IPS-NIHi7 (cell line): Measurements from ENCODE around the gene GLIS1.

Experiments used
- DNase-seq: peaks from one replicate; pipeline ENCODE4 v3.0.0; 2012; ENCODE audit warnings: mixed read lengths; ENCODE audit errors: extremely low spot score

GLIS1 gene

DNA sequence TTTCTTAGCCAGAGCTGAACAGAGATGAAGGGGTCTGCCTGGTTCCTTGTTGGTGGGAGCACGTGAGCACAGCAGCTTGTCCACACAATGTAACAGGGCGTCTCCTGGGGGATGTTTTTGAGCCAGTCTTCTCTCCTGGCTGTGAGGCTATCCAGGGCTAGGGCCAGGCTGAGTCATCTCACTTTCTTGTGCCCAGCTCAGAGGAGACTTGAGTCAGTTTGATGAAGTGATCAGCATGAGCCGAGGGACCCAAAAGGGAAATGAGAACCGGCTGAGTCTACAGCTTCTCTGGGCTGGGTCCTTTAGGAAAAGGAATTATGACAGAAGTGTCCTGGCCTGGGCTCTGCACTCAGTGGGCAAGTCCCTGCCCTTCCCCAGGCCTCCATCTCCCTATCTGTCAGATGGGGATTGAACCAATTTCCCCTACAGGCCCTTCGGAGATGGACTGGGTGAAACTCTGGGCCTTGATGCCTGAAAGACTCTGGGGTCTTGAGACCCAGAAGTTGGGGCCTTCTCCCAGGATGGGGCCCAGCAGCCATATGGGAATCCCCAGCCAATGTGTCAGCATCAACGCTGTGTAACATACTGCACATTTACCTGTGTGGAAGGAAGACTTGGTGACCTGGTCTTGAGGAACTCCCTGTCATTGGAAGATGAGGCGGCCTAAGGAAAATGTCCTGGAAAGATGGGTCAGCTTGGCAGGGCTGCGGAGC lies 243.2 kb downstream of the GLIS1 start:
- DNase-seq, result no peak

DNA sequence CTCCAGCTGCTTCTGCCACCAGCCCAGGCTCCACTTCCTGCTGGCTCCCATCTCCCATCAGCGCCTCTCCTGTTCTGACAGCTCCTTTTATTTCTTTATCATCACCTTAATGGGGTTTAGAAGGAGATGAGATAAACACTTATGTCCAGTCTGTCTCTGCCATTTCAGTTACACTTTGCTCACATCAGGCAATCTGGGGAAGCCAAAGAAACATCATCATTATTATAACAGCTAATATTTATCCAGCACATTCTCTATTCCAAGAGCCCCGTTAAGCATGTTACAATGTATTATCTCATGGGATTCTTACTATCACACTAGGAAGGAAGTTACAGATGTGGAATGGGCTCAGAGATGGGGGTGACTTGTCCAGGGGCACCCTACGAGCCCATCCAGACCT lies 248.6 kb downstream of the GLIS1 start:
- no peak for DNase-seq

DNA sequence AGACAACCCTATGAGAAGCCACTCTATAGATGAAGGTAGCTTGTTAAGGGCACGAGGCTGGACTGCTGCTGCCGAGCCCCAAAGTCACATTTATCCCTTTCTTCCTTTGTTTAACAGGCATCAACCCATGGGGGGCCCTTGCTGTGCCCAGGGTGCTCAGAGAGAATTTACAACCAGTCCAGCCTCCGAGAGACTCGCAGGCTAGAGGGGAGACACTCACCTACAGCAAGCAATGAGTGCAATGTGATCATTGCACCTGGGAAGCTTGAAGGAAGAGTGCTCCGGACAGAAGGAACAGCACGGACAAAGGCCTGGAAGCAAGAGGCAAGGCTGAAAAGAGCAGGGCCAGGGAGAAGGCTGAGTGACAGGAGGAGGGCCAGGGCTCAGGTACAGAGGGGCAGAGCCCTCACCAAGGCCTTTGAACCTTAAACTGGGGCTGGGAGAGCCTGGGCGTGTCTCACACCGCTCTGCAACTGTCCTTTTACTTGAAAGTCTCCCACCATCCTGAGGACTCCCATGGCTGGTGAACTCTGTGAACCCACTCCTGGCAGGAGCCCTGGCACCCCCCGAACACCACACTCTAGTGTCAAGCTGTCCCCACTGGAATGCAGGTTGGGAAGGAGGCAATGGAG lies 252.5 kb downstream of the GLIS1 start:
- no peak for DNase-seq

DNA sequence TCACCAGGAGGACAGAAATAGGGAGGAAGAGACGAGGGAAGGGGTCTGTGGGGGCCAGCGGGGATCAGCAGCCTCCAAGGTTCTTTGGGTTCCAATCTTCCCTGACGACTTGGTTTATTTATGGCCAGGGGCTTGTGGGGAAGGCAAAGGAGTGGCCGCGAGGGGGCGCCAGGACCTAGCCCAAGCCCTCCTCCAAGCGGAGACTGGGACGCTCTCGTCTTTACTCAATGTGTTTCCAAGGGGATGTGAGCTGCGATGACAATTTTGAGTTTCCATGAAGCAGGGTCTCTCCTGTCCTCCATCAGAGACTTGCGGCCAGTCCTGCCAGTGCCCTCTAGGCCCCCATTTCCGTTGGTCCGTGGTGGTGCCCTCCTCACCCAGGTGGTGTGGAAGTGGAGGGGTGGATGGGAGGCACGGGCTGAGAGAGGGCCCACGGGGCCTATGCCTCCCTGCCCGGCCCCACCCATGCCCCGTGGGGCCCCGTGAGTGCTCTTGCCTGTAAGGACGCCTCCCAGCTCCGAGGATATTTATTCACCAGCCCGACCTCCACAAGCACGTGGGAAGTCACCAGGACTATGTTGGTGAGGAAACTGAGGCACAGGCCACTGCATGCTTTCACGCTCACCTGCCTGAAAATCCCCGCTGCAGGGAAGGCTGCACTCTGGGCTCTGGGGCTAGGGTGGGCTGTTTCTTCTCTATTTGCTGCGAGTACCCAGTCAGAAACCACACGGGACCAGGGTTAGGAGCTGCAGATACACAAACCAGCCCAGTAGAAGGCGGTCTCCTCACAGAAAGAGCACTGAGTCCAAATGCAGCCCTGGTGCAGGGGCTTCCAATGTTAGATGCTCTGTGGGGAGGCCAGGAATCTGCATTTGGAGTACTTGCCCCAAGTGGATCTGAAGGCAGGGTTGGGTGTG lies 253.2 kb downstream of the GLIS1 start:
- DNase-seq, result peak; percentile 93

DNA sequence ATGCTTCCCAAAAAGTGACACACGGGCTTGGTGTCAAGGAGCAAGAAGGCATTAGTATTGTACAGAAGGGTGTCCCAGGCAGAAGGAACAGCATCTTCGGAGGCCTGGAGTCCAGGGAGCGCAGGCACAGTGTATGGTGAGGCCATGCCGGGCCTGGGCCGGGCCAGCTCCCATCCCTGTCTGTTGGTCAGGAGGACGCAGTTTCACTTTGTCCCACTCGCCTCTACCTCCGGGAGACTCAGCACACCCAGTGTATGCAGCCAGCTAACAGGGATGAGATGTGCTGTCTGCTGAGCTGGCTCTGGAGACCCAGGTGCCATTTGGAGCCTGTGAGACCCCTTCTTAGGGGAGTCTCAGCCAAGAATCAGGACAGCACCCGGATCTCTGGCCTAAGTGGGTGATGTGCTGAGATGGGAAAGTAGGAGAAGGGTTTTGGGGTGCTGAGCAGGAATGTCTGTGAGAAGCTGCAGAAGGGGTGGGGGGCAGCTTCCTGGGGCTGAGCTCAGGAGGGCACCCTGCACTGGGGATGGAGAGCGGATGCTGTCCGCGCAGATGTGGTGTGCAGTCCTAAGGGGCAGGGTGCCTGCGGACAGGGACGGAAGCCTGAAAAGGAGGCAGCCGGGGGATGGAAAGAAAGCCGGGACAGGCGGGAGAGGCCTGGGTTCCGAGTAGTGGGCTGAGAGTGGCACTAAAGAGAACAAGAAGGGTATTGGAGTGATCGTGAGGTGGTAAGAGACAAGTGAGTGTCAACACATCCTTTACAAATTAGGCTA lies 254.1 kb downstream of the GLIS1 start:
- DNase-seq, result no peak

DNA sequence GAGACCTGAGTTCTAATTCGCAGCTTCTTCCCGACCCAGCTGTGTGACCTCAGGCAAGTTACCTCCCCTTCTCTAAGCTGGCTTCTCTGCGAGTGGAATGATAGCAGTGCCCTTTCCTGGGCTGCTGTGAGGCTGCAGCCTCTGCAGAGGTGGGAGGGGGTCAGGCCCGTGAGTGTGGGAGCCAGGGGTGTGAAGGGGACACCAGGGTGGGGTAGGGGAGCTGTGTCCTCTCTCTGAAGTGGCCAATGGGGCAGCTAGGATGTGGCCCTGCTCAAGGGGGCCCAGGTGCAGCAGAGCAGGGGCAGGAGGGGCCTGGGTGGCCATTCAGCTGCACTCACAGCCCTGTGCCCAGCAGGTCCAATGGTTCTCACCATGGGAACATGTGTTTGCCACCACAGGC lies 255.3 kb downstream of the GLIS1 start:
- no peak for DNase-seq

DNA sequence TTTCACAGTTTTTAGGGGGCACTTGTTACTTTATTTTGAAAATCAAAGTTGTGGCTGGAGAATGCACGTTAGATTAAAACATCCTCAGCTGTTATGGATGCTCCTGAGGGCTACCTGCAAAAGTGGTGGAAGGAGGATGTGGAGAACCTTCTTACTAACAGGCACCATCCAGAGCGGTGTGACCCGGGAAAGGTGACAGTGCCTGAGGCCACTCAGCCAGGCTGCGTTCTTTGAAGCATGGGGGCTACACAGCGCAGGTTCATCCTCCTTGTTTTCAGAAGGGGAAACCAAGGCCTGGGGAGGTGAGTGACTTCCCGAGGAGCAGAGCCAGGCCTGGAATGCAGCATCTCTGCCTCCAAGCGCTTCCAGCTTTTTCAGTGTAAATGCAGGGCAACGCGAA lies 255.8 kb downstream of the GLIS1 start:
- no peak for DNase-seq

DNA sequence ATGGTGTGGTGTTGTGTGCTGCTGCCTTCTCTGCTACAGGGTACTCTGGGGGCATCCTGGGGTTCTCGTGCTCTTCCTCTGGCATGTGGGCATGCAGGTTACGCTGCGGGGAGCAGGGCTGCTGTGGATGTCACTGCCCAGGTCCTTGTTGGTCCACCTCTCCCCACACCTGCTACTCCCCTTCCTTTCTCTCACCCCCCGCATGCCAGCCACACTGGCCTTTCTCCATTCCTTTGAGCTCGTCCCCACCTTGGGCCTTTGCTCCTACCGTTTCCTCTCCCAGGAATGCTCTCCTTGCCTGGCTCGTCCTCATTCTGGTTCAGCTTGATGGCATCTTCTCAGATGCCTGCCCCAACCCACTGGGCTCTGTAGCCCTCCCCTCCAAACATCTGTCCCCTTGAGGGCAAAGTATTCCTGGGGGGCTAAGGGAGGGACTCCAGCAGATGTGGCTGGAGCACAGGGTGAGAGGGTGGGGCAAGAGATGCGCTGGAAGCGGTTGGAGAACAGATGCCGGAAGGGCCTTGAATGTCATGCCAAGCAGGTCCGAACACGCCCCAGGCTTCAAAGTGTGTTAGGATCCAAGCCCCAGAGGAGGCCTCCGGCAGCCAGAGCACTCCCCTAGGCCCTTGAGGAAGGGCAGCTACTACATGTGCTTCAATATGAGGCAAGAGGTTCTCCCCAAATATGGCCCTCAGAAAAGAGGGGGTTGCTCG lies 256.4 kb downstream of the GLIS1 start:
- DNase-seq, result no peak

DNA sequence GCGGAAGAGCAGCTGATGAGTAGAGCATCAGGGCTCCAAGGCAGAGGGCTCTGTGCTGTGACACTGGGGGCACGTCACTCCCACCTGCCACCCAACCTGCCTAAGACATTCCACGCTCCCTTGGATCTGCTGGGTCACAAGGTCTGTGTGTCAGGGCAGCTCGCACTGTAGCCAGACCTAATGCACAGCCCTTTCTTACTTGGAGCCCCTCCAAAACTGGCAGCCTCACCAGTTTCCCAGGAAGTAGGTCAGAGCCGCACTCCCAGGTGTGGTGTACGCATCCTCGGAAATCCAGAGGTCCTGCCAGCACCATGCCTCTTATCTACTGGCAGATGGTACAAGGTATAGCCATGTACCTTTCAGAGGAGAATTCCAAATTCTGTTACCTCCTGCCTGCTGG lies 257.5 kb downstream of the GLIS1 start:
- DNase-seq, result no peak

DNA sequence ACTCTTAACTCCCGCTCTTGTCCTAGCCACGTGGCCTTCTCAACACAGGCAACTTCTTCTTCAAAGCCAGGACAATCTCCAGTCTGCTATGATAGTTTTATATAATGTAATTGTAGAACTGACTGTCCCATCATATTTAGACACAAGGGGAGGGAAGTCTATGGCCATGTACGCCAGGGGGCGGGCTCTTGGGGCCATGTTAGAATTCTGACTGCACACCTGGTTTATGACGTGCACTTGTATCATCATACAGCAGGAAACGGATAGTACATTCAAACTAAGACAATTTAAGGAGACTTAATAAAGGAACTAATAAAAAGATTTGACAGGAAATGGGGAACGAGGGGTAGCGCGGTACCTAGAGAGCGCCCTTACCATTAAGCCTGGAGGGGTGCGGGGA lies 258.3 kb downstream of the GLIS1 start:
- no peak for DNase-seq

DNA sequence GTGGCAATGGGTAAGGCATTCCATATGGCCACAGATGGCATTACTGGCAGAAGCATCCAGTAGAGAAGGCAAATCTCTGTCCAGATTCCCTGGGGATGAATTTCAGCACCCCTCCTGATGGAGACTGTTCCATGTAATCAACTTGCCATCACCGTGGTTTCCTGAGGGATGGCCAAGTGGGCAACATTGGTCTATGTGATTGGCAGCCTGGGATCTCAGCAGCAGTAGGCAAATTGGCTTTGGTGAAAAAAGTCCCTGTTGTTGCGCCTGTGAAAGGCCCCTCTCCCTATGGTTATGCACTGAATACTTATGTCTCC lies 260.5 kb downstream of the GLIS1 start:
- no peak for DNase-seq

DNA sequence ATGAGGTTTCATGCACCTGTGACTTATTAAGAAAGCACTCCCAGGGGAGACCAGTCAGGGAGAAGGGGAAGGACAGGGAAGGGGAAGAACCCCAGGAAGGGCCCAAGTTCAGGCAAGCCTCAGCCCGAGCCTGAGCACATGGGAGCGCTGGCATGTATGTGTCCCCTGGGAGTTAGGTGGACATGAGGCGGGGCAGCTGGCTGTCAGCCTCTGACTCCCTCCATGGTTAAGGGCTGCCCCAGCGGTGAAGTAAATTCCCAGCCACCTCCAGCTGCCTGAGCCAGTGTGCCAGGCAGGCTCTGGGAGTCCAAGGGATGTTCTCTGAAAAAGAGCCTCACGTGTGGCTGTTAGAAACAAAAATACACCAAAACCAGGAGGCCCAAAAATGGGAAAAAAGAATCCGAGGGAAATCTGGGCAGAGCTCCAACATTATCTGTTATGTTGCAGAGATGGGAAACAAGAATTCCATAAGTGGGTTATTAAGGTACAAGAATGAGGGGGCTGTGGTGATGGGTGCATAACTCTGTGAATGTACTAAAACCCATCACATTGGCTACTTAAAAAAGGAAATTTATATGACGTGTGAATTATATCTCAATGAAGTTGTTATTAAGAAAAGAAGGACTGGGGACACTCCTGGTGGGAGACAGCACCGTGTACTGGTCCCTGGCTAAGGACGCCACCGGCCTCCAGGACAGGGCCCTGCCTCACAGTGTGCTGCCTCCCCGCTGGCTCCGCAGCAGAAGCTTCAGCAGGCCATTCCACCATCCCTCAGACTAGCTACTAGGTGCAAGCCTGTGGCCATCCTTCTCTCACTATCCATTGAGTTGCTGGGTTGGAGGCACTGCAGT lies 261.1 kb downstream of the GLIS1 start:
- no peak for DNase-seq

DNA sequence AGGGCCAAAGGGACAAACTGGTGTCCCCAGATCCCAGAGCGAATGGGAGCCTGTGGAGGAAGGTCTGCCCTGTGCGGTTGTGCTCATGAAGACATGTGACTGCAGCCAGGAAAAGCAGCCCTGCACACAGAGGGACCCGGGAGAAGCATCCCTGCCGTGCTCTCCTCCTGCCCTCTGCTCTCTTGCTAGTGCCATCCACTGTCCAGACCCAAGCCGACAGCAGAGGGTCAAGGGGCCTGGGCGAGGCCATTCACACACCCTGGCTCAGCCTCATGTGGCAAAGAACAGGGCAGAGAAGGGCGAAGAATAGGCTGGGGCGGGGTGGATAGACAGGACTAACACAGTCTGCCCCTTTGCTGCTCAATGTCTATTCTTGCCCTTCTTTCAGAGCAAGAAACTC lies 262.4 kb downstream of the GLIS1 start:
- no peak for DNase-seq

DNA sequence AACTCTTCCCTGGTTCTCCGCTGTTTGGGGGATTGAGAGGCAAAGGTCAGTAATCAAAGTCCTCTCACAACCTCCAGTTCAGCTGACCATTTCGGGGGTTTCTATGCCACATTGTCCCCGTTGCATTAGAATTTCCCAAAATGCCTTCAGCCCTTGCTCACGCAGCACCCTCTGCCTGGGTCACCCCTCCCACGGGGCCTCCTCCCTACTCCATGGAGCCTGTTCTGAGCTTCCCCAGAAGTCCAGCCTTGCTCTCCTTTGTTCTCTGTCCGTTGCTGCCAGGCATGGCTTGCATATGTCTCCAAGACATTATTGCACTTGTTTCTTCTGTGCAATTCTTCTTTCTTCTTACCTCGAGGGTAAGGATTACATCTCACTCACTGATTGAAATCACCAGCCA lies 263.3 kb downstream of the GLIS1 start:
- no peak for DNase-seq

DNA sequence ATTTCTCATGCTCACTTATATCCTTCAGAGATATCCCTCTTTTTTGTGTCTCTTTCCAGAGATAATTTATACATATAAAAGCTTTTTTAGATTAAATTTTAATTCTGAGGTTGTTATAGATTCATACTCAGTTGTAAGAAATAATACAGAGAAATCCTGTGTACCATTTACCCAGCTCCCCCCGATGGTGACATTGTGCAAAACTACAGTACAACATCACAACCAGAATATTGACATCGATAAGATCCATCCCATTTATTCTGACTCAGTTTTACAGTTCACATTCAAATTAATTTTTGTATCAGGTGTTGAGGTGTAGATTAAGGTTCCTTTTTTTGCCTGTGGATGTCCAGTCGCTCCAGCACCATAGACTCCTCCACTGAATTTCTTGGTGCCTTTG lies 265.5 kb downstream of the GLIS1 start:
- no peak for DNase-seq

DNA sequence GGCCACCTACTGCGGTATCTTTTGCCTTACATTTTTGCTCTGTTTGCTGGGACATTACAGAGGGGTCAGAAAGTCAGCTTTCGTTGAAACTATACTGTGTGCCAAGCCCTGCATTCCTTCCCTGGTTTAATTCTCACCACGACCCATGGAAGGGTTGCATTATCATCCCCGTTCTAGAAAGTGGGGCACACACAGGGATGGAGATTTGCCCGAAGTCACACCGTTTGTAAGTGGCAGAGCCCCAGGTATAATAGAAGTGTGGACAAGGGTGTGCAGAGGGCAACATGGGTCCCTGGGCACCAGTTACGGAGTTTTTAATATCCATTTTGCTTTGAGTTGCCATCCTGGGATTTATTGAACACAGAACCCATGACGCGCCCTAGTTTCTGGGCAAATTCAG lies 268.0 kb downstream of the GLIS1 start:
- no peak for DNase-seq

DNA sequence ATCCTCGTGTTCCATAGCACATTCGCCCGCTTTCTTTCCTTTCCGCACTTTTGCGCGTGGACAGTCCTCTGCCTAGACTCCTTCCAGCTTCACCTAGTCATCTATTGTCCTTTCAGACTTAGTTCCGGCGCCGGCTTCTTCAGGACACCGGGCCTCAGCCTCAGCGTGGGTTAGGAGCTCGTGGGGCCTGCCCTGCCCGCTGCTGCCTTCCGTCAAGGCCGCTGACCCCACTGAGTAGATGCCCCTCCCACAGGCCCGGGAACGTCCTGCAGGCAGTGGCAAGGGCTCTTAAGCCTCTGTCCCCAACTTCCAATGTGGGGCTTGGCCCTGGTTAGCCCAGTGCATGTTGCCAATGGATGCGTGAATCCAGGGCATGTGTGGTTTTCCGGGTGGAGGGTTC lies 268.4 kb downstream of the GLIS1 start:
- DNase-seq, result no peak

DNA sequence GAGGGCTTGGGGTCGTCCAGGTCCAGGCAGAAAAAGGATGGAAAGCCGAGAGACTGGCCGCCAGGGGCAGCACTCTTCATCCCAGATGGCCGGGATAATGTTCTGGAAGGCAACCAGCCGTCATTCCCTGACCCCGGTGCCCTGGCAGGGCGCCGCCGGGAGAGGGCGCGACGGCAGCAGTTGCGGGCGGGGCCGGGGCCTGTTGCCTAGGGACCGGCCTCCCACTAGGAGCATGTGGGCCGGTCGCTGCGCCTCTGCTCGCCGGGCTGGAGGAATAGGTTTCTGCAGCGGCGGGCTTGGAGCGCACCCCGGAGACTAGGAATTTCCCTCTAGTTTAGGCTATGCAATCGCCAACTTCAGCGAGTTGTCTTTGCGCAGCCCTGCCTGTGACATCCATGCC lies 268.8 kb downstream of the GLIS1 start:
- peak; percentile 98 for DNase-seq

DNA sequence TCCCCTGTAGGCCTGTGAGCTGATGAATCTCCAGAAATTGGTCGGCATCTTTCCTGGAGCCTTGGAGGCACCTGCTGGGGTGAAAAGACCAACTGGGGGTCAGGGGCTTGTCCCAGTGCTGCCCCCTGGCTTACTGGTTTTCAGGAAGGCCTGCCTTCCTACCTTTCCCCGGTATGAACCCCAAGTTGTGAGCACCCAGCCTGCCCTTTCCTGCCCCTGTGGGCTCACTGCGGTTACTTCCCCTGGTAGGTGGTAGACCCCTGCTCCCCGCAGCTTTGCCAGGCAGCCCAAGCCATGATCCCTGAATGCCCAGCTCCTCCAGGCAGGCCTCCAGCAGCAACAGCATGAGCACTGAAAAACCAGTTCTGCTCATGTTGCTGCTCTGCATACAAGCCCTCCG lies 269.6 kb downstream of the GLIS1 start:
- DNase-seq, result no peak

DNA sequence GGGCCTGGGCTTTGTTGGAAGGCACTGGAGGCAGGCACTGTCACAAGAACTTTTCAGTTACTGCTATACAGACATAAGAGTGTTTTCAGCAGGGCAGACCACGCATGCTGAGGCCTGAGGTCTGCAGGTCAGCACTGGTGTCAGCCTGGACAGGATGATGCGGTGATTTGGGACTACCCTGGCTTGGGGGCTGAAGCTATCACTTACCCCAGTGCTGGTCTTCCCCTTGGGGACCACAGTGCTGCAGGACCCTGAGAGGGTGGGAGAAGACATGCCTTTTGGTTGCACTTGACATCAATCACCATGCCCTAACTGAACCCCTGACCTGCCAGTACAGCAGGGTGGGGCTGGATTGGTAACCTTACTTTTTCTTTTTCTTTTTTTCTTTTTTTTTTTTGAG lies 270.6 kb downstream of the GLIS1 start:
- DNase-seq, result no peak

DNA sequence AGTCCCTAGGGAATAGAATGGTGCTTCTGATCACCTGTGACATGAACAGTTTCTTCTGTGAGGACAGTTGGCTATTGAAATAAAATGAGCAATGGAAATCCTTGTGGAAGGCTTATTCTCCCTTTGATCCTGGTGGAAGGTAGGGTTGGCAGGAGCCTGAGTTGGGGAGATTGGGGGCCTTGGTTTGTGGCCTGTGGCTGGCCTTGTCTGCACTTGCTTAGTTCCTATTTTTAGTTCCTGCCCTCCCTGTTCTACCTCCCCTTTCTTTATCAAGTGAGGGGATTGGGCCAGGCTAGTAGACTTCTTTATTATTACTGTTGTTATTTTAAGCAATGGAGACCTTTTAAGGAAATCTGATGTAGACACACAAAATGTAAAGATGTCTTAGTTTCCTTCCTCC lies 271.6 kb downstream of the GLIS1 start:
- DNase-seq, result no peak
